Measurements from ENCODE around the gene LSP1.
"Not testable (repeated sequence)": the region's sequence is repeated elsewhere in the genome, so short reads cannot be mapped to it uniquely, and the experiment has no call there.

The LSP1 gene

GRCh38 chr11:1879342-1879940 is 26.6 kb downstream of the LSP1 start:
- no peak for DNase-seq

GRCh38 chr11:1879941-1880720 is 27.2 kb downstream of the LSP1 start:
- no peak for DNase-seq

DNA sequence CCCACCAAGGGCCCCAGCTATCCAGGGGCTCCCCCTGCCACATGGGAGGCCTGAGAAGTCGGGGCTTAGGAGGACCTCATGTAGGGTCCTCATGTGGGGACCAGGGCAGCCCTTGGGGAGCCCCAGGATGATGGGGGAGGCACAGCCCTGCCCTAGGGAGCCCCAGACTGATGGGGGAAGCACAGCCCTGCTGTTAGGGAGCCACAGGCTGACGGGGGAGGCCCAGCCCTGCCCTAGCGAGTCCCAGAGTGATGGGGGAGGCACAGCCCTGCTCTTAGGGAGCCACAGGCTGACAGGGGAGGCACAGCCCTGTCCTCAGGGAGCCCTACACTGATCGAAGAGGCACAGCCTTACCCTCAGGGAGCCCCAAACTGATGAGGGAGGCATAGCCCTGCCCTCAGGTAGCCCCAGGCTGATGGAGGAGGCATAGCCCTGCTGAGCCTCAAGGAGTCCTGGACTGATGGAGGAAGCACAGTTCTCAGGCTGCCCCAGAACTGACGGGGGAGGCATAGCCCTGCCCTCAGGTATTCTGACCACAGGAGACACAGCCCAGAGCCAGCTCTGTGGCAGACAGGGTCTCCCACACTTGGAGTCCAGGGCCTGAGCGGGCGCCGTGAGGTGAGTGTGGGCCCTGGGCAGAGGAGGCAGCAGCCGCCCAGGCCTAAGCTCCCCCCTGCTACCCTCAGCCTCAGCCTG is 28.0 kb downstream of the LSP1 start:
- no peak for DNase-seq

- DNase-seq: no peak
Measured at GRCh38 chr11:1881442-1882264, 28.8 kb downstream of the LSP1 start.

DNA sequence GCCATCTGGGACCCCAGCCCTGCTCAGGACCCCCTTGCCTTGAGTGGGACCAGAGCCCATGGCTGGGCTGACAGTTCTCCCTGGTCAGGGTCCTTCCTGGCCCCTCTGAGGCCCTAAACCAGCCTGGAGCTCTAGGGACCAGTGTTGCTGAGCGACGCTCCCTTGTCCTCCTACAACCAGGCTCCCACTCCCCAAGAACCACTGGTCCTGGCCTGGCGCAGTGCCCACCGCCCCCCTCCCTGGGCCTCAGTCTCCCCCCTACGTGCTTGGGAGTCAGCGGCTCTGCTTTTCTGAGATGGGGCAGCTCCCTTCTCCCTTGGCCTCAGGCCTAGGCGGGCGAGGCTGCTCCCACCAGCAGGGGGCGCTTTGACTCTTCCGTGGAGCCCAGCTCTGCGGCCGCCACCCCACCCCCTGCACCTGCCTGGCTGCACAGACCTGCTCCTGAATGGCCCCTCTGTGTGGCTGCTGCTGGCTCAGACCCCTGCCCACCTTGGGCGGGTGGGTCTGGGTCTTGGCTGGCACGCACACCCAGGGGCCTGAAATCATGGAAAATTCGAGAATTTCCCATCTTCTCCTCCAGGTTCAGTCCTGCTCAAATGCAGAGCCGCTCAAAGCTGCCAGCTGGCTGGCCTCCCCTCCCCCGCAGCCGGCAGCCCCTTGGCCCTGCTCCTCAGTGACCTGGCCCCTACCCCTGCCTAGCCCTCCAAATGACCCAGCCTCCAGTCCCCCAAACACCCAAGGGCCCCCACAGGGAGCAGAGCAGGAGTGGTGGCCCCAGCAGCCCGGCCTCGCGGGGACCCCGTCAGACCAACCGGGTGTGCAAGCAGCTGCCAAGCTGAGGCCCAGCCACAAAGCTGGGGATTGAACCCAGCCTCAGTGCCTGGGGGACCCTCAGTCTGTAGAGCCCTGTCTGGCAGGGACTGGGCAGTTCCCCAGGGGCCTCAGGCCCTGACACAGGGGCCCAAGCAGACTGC is 29.7 kb downstream of the LSP1 start:
- DNase-seq: peak; percentile 87 to 89

GRCh38 chr11:1883346-1884302 is 30.7 kb downstream of the LSP1 start:
- no peak for DNase-seq

DNA sequence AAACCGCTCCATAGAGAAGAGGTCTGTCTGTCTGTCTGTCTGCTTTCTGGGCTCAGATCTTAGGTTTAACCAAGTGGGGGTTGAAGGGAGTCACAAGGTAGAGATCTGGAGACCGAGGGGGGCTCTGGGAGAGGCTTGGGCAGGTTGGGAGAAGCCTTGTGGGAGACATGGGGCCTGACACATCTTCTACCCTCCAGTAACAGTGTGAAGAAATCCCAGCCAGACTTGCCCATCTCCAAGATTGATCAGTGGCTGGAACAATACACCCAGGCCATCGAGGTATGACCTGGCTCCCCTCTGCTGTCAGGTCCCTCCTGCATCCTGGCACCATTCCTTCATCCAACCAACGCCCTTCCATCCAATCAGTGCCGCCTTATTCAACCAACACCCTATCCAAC is 31.4 kb downstream of the LSP1 start:
- no peak for DNase-seq

DNA sequence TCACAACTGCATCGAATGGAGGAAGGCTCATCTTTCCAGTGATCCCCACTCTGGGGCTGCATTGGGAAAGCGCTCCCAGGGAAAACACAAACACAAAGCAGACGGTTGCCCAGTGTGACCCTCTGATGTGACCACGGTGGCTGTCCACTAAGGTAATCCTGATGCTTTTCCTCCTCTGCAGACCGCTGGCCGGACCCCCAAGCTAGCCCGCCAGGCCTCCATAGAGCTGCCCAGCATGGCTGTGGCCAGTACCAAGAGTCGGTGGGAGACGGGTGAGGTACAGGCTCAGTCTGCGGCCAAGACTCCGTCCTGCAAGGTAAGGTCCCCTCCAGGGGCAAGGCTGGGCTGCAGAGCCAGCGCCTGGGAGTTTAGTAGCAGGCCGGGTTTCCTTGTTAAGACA is 33.7 kb downstream of the LSP1 start:
- DNase-seq: not testable (repeated sequence)

DNA sequence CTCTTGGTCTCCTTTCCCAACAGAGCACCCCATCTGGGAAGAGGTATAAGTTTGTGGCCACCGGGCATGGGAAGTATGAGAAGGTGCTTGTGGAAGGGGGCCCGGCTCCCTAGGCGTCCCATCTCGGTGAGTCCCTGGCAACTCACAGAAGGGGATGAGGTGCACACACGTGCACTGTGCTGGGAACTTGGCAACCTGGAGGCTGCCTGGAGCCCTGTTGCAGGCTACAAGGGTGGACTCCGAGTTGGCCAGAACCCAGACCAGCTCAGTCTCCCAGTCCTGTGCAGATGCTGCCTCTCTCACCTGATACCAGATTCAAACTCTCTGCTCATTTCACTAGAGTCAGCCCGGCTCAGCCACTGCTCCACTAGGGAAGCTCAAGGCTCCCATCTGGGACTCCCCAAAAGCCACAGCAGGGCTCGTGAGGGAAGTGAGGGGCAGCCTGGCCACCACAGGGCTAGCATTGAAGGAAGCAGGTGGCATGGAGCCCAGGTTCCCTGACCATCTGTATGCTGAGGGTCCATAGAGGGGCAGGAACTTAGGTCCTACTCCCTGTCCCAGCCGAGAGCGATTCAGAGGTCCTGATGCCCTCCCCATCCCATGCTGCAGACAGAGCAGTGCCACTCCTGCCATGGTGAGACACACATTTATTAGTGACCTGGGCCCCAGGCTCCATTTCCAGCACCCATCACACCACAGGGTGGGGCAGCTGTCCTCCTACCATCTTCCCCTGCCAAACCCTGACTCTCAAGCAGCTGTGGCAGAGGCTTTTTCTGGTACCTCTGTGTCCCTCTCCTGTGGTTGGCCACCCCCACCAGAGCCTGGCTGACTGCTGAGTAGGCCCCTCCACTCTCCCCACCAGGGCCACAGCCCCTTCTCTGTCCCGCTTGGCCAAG is 34.8 kb downstream of the LSP1 start:
- no peak for DNase-seq

- no peak for DNase-seq
Measured at GRCh38 chr11:1888347-1888753, 35.5 kb downstream of the LSP1 start.

DNA sequence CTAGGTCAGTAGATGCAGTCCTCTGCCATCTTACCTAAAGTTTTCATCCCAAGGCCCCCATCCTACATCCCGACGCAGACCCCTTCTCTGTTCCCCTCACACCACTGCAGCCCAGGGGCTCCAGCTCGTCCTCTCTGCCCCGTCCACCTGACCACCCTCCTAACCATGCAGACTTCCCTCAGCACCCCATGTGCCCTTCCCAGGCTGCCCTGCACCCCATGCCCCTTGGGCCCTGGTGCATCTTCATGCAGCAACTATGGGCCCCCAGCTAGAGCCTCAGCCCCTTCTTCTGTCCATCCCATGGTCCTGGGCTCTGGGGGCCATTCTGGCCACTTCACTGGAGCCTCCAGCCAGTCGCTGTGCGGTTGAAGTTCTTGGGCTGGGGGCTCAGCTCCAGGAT is 35.9 kb downstream of the LSP1 start:
- DNase-seq: no peak

DNA sequence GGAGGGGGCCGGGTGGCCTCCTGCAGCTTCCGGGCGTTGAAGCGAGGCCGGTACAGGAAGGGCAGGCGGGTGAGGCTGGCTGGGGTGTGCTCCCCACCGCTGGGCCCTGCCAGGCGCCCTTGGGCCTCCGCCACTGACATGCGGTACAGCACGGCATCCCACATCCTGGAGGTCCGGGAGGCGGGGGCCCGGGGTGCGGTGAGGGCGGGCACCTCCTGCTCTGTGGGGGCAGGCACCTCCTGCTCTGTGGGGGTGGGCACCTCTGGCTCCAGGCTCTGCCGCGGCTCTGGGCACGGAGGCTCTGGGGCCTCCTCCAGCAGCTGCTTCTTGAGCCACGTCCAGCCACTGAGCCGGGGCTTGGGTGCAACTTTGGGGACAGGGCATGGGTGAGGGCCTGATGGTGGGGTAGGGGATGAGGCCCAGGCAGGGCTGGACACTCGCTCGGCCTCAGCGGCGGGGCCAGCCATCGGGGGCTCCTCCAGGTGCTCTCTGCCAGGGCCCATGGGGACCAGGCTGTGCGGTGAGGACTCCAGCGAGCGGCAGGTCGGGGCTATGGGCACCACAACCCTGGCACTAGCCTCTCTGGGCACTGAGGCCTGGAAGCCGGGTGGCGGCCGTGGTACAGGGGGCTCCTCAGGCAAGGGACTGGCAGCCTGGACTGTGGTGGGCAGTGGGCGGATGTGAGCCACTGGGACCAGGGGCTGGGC is 36.5 kb downstream of the LSP1 start:
- DNase-seq: peak; percentile 61 to 77

DNA sequence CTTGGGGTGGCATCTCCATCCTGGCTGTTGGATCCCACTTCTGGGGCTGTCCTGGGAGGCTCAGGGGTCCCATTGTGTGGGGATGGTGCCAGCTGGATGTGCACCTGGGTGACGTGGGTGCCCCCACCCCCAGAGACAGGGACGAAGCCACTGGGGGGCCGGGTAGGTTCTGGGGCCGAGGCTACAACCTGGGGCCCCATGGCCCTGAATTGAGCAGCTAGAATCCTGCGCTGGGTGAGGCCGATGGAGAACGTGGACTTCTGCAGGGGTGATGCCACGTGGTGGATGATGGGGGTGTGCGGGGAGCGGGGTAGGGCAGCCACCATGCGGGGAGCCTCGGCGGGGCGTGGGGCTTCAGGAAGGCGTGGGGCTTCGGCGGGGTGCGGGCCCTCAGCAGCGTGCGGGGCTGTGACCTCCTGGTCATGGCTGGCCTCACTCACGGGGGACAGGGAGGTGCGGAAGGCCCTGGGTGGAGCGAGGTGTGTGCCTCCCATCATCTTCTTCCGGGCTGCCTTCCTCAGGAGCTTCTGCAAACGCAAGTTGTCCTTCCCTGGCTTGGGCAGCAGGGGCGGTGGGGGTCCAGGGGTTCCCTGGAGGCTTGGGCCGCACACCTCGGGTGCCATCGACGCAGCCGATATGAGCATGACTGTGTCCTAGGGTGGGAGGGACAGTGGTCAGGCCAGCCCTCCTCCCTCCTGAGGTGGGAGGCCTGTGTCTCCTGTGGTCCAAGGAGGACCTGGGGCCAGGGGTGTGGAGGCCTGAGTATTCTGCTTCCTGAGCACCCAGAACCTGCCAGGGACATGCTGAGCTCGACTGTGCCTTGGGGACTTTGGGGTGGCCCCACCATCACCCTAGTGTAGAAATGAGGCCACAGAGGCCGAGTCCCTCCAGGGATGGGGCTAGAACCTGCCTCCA is 37.3 kb downstream of the LSP1 start:
- no peak for DNase-seq

- no peak for DNase-seq
Measured at GRCh38 chr11:1890856-1891830, 38.3 kb downstream of the LSP1 start.

DNA sequence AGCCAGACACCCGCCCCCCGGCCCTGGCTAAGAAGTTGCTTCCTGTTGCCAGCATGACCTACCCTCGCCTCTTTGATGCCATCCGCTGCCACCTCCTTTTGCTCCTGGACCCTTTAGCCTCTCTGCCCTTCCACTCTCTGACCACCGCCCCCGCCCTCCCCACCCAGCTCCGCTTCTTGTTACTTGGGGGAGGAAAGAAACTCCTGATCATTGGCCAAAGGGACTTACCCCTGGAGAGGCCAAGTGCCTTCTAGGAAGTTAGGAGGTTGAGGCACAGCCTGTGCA is 38.9 kb downstream of the LSP1 start, which contains the start of gene PRR33:
Gene PRR33, minus strand, starts transcription at position 65 of the 285 bp plus-strand sequence. CDS start 1,311 bp downstream, outside the sequence.
- DNase-seq: no peak

- no peak for DNase-seq
Measured at GRCh38 chr11:1892116-1892515, 39.2 kb downstream of the LSP1 start.

DNA sequence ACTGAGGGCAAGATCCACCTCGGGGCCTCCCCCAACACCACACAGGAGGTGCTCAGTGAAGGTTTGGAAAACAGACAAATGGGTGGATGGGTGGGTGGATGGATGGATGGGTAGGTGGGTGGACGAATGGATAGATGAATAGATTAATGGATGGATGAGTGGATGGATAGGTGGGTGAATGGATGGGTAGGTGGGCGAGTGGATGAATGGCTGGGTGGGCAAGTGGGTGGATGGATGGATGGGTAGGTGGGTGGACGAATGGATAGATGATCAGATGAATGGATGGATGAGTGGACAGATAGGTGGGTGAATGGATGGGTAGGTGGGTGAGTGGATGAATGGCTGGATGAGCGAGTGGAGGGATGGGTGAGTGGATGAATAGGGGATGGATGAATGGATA is 39.7 kb downstream of the LSP1 start:
- no peak for DNase-seq

Data from stimulated activated CD4-positive, alpha-beta T cell treated with anti-CD3 and anti-CD28 coated beads, Interleukin-2, amount 100 ng/mL, for 24 hours (primary cell).